Neural progenitor cell (in vitro differentiated cells): ENCODE measurements around the gene SOX9.

Experiments used
- EZH2 ChIP-seq: fragments of 200-600 bp; sonication (generic); IDR thresholded peaks from 2 replicates; pipeline ENCODE4 v1.6.1; 2017; ENCODE audit warnings: antibody characterized with exemption, mild to moderate bottlenecking, moderate library complexity
- EZH2phosphoT487 ChIP-seq: fragments of 200-600 bp; sonication (generic); IDR thresholded peaks from 2 replicates; pipeline ENCODE4 v1.6.1; 2017; ENCODE audit warnings: antibody characterized with exemption
- TF ChIP-seq, protein P1 (sequence below): fragments of 200-600 bp; sonication (generic); IDR thresholded peaks from 2 replicates; pipeline ENCODE4 v1.5.1; 2017; ENCODE audit warnings: antibody characterized with exemption, mild to moderate bottlenecking

GRCh38 chr17:72139212-72139611 lies 18.4 kb downstream of the SOX9 start:
- TF ChIP-seq, protein P1, sequence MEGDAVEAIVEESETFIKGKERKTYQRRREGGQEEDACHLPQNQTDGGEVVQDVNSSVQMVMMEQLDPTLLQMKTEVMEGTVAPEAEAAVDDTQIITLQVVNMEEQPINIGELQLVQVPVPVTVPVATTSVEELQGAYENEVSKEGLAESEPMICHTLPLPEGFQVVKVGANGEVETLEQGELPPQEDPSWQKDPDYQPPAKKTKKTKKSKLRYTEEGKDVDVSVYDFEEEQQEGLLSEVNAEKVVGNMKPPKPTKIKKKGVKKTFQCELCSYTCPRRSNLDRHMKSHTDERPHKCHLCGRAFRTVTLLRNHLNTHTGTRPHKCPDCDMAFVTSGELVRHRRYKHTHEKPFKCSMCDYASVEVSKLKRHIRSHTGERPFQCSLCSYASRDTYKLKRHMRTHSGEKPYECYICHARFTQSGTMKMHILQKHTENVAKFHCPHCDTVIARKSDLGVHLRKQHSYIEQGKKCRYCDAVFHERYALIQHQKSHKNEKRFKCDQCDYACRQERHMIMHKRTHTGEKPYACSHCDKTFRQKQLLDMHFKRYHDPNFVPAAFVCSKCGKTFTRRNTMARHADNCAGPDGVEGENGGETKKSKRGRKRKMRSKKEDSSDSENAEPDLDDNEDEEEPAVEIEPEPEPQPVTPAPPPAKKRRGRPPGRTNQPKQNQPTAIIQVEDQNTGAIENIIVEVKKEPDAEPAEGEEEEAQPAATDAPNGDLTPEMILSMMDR, result no peak
- no peak for TF ChIP-seq EZH2
- TF ChIP-seq EZH2phosphoT487, result no peak
